GM18907 (cell line): Measurements from ENCODE around the gene GRM8.
"Not testable (repeated sequence)": the region's sequence is repeated elsewhere in the genome, so short reads cannot be mapped to it uniquely, and the experiment has no call there.

Experiments used
- ATAC-seq: cut with Tn5 transposase; IDR thresholded peaks from one replicate; pipeline ENCODE4 v1.9.1; 2021; ENCODE audit warnings: mild to moderate bottlenecking, moderate library complexity; ENCODE audit not compliant: unreplicated experiment

Gene GRM8

DNA sequence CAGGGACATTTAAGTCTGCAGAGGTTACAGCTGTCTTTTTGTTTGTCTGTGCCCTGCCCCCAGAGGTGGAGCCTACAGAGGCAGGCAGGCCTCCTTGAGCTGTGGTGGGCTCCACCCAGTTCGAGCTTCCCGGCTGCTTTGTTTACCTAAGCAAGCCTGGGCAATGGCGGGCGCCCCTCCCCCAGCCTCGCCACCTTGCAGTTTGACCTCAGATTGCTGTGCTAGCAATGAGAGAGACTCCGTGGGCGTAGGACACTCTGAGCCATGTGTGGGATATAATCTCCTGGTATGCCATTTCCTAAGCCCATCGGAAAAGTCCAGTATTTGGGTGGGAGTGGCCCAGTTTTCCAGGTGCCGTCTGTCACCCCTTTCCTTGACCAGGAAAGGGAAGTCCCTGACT lies 421.5 kb downstream of the GRM8 start:
- not testable (repeated sequence) for ATAC-seq

DNA sequence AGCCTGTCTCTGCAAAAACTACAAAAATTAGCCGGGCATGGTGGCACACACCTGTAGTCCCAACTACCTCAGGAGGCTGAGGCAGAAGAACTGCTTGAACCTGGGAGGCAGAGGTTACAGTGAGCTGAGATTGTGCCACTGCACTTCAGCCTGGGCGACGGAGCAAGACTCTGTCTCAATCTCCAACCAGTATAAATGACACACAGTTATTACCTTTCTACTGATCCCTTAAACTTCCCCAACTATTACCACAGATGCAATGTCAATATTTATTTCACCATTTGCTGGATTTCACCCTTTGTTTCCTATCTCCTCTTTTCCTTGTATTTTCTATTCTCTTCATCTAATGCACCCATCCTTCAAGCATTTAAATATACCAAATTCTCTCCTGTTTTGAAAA lies 431.8 kb downstream of the GRM8 start:
- ATAC-seq = no peak

DNA sequence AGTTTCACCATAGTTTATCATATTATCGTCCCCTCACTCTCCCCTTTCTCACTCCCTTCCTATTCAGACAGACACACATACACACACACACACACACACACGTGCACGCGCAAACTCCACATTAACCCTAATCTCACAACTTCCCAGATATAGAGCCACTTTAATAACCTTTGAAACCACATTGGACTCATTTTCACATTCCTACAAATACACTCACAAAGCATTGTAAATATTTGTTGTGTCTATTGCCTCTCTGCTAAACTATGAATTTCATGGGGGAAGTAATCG lies 433.6 kb downstream of the GRM8 start:
- ATAC-seq = no peak

DNA sequence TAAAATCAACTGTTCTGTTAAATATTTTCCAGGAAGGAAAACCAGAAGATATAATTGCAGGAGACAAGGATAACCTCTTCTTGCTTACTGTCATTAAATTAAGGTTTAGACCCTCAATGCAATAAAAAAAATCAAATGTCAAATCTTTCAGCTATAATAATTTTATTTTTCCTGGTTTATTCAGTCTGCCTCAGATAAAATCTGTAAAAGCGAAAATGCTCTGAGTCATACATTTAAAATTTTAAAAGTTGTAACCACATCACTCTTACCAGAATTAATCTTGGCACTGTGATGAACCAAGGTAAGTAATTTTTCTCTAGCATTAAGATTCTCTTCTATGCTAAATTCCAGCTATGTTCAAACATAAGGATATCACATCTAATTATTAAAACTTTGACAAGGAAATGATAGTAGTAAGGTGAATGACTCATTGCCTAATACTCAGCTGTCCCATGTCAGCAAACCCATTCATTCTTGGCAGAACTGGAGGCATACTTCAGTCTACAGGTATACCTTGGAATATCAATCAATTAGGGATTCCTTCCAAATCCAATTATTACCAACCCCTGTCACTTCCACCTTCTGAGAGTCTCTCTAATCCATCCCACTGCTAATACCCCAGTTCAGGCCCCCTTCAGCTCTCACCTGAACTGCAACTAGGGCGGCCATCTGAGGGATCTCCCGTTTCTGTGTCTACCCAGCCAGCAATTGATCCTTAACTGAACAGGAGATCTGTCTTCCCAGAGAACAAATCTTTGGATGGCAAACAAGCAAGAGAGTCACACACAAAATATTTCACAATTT lies 434.1 kb downstream of the GRM8 start:
- ATAC-seq = no peak

DNA sequence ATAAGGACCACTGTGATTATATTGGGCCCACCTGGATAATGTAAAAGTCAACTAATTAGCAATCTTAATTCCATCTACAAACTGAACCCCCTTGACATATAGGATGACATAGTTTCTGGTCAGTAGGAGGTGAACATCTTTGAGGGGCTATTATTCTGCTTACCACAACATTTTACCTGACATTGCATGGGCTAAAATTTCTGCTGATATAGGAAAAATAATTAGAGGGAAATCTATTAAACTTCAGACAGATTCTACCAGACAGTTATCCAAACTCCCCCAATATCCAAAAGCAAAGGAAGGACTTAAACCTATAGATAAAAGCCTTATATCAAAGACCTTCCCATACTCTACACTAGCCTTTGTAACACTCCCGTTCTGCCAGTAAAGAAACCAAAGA lies 443.6 kb downstream of the GRM8 start:
- no peak for ATAC-seq

DNA sequence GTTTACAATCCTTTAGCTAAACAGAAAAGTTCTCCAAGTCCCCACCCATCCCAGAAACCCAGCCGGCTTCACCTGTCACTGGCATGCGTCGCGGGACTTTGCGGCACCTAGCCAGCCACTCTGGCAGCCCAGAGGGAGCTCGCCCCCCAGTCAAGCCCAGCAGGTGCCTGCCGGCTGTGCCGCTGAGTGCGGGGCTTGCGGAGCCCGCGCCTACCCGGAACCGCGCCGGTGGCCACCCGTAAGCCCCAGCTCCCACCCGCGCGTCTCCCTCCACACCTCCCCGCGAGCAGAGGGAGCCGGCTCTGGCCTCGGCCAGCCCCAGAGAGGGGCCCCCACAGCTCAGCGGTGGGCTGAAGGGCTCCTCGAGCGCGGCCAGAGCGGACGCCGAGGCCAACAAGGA lies 446.1 kb downstream of the GRM8 start:
- no peak for ATAC-seq

DNA sequence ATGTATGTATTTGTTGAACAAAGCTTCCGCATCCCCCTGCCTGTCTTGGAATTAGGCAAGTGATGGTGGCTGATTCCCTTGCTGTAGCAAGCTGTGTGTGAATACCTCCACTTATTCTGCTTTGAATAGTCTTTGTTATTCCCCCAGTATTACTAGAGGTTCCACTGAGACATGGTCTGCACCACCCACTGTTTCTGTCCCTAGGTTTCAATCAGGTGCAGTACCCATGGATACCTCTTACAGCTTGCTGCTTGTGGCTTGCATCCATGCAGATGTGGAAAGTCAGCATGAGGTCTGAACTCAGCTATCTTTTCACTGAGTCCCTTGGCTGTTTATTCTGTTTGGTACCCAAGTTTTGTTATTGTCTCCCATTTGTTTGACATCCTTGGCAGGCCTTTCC lies 447.4 kb downstream of the GRM8 start:
- no peak for ATAC-seq

DNA sequence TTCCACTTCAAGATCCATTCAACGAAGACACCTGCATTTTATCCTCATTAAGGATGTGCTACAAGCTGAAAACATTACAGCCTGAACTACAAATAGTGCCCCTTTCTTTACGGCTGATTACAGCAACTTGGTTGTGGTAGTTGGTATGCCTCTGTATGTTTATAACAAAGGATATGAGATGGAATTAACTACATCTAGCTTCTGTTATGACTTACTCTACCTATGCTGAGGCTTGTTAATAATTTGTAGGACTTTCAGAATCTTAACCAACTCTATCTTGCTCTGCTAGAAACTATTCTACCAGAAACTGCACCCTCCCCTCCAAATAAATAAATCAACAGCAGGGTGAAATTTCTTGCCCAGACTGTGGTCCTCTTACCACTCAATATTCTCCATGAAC lies 448.1 kb downstream of the GRM8 start:
- peak; percentile 96 for ATAC-seq

DNA sequence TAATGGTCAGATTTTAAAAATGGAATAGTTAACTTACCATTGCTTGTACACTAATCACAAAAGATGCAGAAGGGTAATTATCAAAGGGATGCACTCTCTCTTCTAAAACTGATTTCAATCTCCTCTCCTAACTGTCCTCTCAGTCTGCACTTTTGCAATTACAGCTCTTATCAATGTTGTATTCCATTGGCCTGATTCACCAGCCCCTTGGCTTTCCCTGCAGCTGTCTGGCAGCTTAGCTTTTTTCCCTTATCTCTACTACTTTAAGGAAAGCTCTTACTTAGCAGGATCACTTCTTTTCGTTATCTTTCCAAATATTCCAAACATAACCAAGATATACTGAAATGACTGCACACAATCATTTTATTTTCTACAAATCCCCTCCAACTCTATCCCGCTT lies 448.8 kb downstream of the GRM8 start:
- no peak for ATAC-seq

DNA sequence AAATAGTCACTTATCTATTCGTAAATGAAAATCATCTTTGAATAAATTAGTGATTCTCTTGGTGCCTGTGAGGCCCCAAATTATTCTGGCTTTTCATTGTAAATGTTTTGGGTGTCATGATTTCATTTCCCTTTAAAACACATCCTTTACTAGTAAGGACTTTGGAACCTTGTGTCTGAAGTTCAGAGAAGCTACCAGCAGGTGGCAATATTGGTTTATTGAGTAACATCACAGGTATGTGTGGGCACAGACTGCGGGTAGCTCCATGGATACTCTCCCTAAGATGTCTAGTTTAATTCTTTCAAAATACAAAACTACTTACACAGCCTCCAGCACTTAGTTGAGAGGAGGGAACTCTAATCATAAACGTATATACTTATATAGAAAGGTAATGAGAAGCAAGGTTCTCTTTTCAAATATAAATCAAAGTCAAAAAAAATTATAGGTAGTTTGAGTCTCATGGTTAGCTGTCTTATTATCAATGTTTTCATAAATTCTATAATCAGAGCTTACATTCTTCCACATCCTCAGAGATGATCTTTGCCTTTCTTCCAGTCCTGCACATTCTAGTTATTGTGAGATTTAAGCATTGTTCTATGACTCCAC lies 449.6 kb downstream of the GRM8 start:
- ATAC-seq = peak; percentile 85

DNA sequence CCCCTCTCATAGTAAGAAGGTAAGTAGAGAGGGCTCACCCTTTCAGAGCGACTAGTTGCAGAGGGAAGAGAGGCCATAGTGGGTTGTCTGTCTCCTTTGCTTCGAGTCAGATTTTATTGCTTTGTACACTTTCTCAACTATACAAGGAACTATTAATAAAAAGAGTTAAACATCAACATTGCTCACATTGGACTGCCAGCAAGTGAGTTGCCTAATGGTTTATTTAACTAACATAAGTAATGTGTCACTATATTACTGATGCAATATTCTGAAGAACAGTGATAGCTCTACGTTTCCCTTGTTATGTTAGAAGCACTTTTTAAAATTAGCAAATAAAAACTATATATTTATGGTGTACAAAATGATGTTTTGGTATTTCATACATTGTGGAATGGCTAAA lies 451.0 kb downstream of the GRM8 start:
- ATAC-seq = no peak

DNA sequence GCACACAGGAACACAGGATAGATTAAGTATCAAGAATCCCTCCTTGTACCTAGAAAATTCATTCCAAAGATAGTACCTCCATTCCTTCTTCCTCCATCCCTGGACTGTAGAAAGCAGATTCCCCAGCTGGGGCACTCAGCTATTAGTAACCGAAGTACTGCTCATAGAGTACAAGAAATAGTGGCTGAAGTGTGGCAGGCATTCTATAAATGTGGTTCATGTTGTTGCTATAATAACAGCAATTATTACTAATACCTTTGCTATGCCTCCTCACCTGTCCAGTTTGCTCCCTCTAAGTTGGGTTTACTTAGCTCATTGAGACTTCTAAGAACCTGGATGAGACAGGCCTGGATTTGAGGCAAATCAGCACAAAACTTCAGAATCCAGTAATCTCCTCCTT lies 453.2 kb downstream of the GRM8 start:
- no peak for ATAC-seq

DNA sequence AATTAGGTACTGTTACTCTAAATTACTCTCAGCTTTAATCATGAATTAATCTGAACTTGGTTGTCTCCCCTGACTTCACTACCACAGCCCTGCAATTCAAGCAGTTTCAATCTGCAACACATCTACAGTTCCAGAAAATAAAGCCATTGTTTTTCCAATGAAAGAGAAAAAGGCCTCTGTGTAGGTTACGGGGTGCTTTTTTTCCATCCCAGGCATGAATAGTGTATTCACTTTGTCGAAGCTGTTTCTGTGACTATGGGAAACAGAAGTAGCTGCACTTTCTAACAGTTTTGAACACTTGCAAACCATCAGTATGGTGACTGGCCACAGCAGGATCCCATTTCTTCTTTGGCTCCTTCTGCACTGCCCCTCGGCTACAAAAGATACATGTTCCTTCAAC lies 460.2 kb downstream of the GRM8 start:
- ATAC-seq = no peak

DNA sequence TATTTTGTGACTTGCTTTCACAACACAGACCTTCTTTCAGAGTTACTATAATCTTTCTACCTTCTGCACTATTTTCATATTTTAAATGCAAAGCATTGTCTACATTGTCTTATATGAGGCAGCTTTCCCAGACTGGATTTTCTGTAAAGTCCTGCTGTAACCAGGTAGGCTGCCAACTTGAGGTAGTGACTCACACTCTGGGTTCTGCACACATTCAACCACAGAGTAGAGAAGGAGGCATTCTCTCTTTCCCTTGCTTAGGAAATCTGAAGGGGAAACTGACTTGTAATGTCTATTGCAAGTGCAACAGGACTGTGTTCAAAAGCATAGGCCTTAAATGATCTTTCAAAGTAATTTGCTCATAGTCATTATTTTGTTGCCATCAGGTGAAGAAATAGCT lies 461.4 kb downstream of the GRM8 start:
- no peak for ATAC-seq

DNA sequence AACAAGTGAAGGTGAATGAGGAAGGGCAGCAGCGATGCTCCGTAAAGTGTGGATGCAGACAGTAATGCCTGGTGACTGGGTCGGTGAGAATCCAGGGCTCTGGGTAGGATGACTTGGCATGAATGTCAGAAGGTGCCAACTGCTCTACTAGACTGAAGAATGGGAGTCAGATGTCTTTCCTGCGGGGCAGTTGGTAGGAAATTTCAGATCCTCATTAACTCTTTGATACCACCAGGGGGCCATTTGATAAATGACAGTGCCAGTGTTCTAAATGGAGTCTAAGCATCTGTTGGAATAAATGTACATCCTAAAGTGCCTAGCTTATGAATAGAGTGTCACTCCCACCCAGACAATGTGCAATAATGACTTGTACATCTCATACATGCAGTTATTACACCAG lies 462.0 kb downstream of the GRM8 start:
- no peak for ATAC-seq

DNA sequence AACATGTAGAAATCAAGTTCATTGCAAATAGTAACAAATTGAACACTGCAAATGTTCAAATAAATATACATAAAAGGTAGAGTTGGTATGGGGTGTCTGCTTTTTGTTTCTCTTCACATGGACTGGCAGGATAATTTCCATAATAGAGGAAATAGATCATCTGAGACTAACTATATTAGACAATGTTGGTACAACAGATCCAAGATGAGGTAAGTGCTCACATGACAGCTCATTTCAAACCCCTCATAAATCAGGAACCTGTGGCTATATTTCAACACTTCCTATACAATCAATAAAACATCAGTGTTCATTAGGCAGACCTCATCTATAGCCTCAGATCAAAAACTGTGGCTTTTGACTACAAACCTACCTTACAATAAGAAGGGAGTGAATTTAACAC lies 469.1 kb downstream of the GRM8 start:
- no peak for ATAC-seq

DNA sequence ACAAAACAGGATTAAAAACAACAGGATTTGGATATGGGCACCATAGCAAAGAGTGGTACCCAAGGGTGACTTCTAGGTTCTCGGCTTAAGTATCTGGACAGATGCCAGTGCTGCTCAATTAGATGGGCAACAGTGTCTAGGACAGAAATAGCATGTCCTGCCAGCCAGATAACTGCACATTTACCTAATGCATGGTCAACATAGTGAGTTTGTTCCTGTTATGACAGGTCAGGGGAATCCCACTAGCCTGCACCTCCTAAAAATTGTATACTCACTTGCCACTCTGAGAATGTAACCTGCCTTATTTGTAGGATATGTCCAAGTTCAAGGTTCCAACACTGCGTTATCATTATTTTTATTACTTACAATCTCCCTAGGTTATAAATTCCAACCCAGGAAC lies 471.7 kb downstream of the GRM8 start:
- peak; percentile 91 for ATAC-seq

DNA sequence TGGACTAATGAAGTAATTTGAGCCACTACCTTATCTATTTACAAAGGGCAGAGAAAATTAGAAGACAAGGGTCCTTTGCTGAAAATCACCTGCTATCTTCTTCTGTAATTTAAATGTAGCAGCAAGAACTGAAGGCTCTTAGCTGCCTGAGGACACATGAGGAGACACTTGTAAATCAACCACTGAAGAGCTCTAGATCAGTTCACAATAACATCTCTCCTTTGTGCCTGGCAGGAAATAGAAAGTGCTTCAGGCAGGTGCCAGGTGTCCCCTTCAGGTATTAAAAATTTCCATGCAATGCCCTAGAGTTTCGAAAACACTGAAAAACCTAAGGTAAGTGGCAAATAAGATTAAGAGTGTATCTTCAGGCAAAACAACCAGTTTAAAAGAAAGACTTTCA lies 474.6 kb downstream of the GRM8 start:
- no peak for ATAC-seq

DNA sequence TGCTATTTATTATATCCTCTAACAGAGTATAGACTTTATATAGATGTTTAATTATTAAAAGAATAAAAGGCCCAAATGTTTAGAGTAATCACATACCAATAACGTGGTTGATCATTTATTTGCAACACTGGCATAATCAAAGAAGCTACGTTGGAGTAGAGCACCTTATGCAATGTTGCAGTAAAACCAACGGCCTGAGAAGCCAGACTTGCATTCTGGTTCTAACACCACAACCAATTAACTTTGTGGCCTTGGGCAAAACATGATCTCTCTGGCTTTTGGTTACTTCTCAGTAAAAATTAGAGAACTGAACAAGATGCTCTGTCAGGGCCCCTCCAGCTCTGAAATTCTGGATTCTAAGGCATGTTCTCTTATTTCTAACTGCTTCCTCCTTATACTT lies 476.2 kb downstream of the GRM8 start:
- no peak for ATAC-seq

DNA sequence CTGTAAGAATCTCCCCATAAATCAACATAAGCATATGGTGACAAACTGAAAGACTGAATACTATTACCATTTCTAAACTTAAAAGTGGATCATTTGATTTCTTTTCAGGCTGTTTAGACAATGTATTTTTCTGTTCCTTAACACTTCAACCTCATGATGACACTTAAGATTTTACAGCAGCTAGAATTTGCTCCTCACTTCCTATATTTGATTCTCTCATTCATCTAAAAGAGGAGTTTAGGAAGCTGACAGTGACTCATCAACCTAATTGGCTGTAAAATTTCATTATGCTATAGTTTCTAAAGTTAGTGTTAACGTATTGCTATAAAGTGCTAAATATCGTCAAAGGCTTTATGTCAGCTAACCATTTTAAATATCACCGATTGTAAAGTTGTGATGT lies 478.7 kb downstream of the GRM8 start:
- ATAC-seq = no peak

DNA sequence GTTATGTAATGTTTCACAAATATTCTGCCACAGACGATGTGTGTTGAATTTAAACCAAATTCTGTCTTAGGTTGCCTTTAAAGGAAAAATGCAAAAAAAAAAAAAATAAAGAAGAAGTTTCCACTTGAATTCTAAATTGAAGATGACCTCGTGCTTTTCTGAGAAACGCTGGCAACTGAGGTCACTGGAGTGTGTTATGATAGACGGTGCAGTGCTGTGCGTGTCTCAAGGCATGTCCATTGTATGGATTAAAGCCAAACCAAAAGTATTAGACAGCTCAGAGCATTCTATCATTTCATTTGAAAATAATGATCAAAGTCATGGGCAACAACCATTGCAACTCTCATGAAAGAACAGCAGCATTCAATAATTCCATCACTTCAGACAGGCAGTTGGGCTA lies 483.9 kb downstream of the GRM8 start:
- ATAC-seq = no peak

DNA sequence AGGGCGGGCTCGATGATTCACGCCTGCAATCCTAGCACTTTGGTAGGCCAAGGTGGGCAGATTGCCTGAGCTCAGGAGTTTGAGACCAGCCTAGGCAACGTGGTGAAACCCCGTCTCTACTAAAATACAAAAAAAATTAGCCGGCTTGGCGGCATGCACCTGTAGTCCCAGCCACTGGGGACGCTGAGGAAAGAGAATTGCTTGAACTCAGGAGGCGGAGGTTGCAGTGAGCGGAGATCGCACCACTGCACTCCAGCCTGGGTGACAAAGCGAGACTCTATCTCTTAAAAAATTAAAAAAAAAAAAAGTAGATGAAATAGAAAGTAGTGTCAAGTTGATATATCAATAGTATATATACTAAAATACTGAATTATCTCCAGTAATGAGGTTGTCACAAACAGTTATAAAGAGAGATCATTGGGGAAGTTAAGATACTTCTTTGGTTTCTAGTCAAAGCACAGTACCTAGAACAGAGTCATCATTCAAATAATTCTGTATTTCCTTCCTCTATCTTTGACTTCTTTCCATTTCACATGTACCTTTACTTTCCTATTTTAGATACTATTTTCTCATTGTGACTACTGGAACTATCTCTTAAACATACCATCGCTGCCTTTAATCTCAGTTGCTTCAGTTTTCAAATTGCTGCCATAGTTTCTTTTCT lies 491.7 kb downstream of the GRM8 start:
- no peak for ATAC-seq

DNA sequence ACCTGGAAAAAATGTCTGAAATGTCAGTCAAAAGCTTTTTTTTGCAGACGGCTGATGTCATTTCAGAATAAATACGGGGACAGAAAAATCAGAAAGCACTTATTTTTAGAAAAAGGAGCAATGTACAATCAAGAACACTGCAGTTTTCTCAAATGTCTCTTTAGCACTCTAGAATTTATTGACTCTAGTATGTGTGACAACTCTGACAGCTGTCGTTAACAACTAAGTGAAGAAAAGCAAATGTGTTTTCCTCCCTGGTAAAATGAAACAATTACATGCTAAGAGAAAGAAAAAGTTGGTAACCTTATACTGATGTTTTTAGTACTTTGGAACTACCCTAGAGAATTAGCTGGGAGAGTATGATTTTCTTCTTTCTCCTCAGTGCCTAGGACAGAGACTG lies 497.4 kb downstream of the GRM8 start:
- no peak for ATAC-seq
